Sigmoid colon (tissue), 4 donors: ENCODE results near the gene TCOF1.

Experiments
- EP300 ChIP-seq, 4 donors: sonication (generic); formaldehyde crosslinking; IDR thresholded peaks; one replicate each; pipeline ENCODE4 v1.6.1; 2017; ENCODE audit warnings: antibody characterized with exemption in 4 of 4
- POLR2A ChIP-seq, 2 donors: fragments of 450-650 bp; IDR thresholded peaks; one replicate each; pipeline ENCODE4 v1.6.1; 2016; ENCODE audit warnings: antibody characterized with exemption in 2 of 2, mild to moderate bottlenecking in 2 of 2, moderate library complexity in 2 of 2
- POLR2AphosphoS5 ChIP-seq, 4 donors: sonication (generic); formaldehyde crosslinking; IDR thresholded peaks; one replicate each; pipeline ENCODE4 v1.6.1; 2017; ENCODE audit warnings: antibody characterized with exemption in 4 of 4
- TF ChIP-seq, protein P1 (sequence below), 4 experiments: fragments of 450-650 bp in 3 of 4; fragments of 200-600 bp in 1 of 4; IDR thresholded peaks; one replicate each; pipeline ENCODE4 v1.5.1; 2016 to 2019; ENCODE audit warnings: antibody characterized with exemption in 4 of 4, mild to moderate bottlenecking in 3 of 4, moderate library complexity in 2 of 4

- TF ChIP-seq, protein P1, sequence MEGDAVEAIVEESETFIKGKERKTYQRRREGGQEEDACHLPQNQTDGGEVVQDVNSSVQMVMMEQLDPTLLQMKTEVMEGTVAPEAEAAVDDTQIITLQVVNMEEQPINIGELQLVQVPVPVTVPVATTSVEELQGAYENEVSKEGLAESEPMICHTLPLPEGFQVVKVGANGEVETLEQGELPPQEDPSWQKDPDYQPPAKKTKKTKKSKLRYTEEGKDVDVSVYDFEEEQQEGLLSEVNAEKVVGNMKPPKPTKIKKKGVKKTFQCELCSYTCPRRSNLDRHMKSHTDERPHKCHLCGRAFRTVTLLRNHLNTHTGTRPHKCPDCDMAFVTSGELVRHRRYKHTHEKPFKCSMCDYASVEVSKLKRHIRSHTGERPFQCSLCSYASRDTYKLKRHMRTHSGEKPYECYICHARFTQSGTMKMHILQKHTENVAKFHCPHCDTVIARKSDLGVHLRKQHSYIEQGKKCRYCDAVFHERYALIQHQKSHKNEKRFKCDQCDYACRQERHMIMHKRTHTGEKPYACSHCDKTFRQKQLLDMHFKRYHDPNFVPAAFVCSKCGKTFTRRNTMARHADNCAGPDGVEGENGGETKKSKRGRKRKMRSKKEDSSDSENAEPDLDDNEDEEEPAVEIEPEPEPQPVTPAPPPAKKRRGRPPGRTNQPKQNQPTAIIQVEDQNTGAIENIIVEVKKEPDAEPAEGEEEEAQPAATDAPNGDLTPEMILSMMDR (IDR thresholded peaks at IDR 0.05) = no peak
- TF ChIP-seq POLR2A (IDR thresholded peaks at IDR 0.05) (no peak), EP300 (IDR thresholded peaks at IDR 0.05) (no peak), POLR2AphosphoS5 (IDR thresholded peaks at IDR 0.05) (no peak)
These were observed 1.7 kb upstream of the TCOF1 start for GRCh38 chr5:150355791-150356190.
